Thyroid gland (tissue), 4 donors: Measurements from ENCODE around the gene SMARCC2.

ENCODE experiments used
- CTCF ChIP-seq, 6 experiments: fragments of 200-600 bp in 3 of 6; fragments of 450-650 bp in 3 of 6; sonication (generic) in 3 of 6; IDR thresholded peaks; one replicate each; pipeline ENCODE4 v1.5.1; 2016 to 2019; ENCODE audit warnings: antibody characterized with exemption in 6 of 6, mild to moderate bottlenecking in 2 of 6, inconsistent platforms in 1 of 6, moderate library complexity in 1 of 6
- POLR2A ChIP-seq, 2 donors: fragments of 450-650 bp; IDR thresholded peaks; one replicate each; pipeline ENCODE4 v1.6.1; 2017; ENCODE audit warnings: antibody characterized with exemption in 2 of 2, mild to moderate bottlenecking in 2 of 2, moderate library complexity in 1 of 2

- no peak for TF ChIP-seq CTCF (IDR thresholded peaks at IDR 0.05)
- TF ChIP-seq POLR2A (IDR thresholded peaks at IDR 0.05) = no peak
Observed at GRCh38 chr12:56213878-56214277, 24.6 kb upstream of the SMARCC2 start.
